Activated naive CD4-positive, alpha-beta T cell treated with anti-CD3 and anti-CD28 coated beads for 36 hours (primary cell): ENCODE data around the gene ZNF630. TPM values are rescaled to one million over a fixed set of nuclear protein-coding genes. Genes with fewer than 3 reads are reported as not detected.
"Not testable (repeated sequence)": the region's sequence is repeated elsewhere in the genome, so short reads cannot be mapped to it uniquely, and the experiment has no call there.

Experiments used
- CTCF ChIA-PET: fragments of 350-600 bp; sonication (Branson Sonifier 250); formaldehyde crosslinking; loops from one replicate; lab custom pipeline; 2021; ENCODE audit warnings: antibody characterized with exemption; lab: Charles Lee
- DNase-seq: peaks from one replicate; pipeline ENCODE4 v3.0.0-alpha.2; 2020
- H3K27ac Mint-ChIP-seq: one replicate; pipeline ENCODE4 v1.8.0; 2021; ENCODE audit warnings: mild to moderate bottlenecking, mixed read lengths
- H3K27me3 Mint-ChIP-seq: one replicate; pipeline ENCODE4 v1.8.0; 2021; ENCODE audit warnings: low read depth, mixed read lengths
- H3K36me3 Mint-ChIP-seq: one replicate; pipeline ENCODE4 v1.8.0; 2021; ENCODE audit warnings: low read depth, mixed read lengths
- H3K4me1 Mint-ChIP-seq: one replicate; pipeline ENCODE4 v1.8.0; 2021; ENCODE audit warnings: low read depth, mixed read lengths
- H3K4me3 Mint-ChIP-seq: one replicate; pipeline ENCODE4 v1.8.0; 2021; ENCODE audit warnings: mild to moderate bottlenecking, moderate library complexity, mixed read lengths
- H3K9me3 Mint-ChIP-seq: one replicate; pipeline ENCODE4 v1.8.0; 2021; ENCODE audit warnings: mixed read lengths
- intact Hi-C: fragments of 100-400 bp; cut with micrococcal nuclease; formaldehyde crosslinking; loops from one replicate; pipeline ENCODE4 v1.15.1; 2023
- total RNA-seq, 2 experiments: library from RNA; stranded (reverse); gene quantifications; one replicate each; pipeline ENCODE4 v1.2.3, GENCODE V29; 2021

Gene ZNF630
- 1 to 10 TPM; 1.3 to 1.5 TPM for total RNA-seq

- DNase-seq: peak; percentile 80
- intact Hi-C loops: no loop called here
- CTCF ChIA-PET: no interaction called here
Measured at GRCh38 chrX:48071064-48071985, at the start of gene ZNF630. TSS of gene ZNF630 (minus strand) at chrX:48071640. CDS start at chrX:48066886, 4,754 bp downstream.

GRCh38 chrX:48107717-48108116, 36.3 kb upstream of the ZNF630 start:
- H3K27me3 Mint-ChIP-seq: no peaks in the 10 kb centered on the region
- intact Hi-C loops: no loop called here
- H3K4me1 Mint-ChIP-seq: no peaks in the 10 kb centered on the region
- H3K27ac Mint-ChIP-seq: no peak overlapping the region
- no peaks in the 10 kb centered on the region for H3K9me3 Mint-ChIP-seq
- DNase-seq: no peak
- H3K36me3 Mint-ChIP-seq: no peaks in the 10 kb centered on the region
- CTCF ChIA-PET: no interaction called here
- H3K4me3 Mint-ChIP-seq: no peak overlapping the region

More at GRCh38 chrX:48071064-48071985, at the start of gene ZNF630:
- Mint-ChIP-seq H3K4me3 (peak within 1 kb of the TSS; percentile 84), H3K27me3 (no peaks in the 10 kb centered on the region), H3K4me1 (peaks cover 10% of the 10 kb centered on the region), H3K36me3 (peaks cover 2% of the 10 kb centered on the region), H3K9me3 (no peaks in the 10 kb centered on the region), H3K27ac (peak within 1 kb of the TSS; percentile 89)

GRCh38 chrX:48102874-48103374, 31.5 kb upstream of the ZNF630 start:
- CTCF ChIA-PET: no interaction called here

GRCh38 chrX:48101443-48101842, 30.0 kb upstream of the ZNF630 start:
- no peaks in the 10 kb centered on the region for H3K27me3 Mint-ChIP-seq
- H3K27ac Mint-ChIP-seq: no peak overlapping the region
- intact Hi-C loops: no loop called here
- H3K4me1 Mint-ChIP-seq: no peaks in the 10 kb centered on the region
- CTCF ChIA-PET: no interaction called here
- H3K36me3 Mint-ChIP-seq: no peaks in the 10 kb centered on the region
- no peak for DNase-seq
- H3K9me3 Mint-ChIP-seq: no peaks in the 10 kb centered on the region
- no peak overlapping the region for H3K4me3 Mint-ChIP-seq

More at GRCh38 chrX:48102874-48103374, 31.5 kb upstream of the ZNF630 start:
- intact Hi-C loops: no loop called here
- Mint-ChIP-seq H3K27me3 (no peaks in the 10 kb centered on the region), H3K36me3 (no peaks in the 10 kb centered on the region), H3K9me3 (no peaks in the 10 kb centered on the region), H3K27ac (no peak overlapping the region), H3K4me1 (no peaks in the 10 kb centered on the region), H3K4me3 (no peak overlapping the region)
- no peak for DNase-seq

GRCh38 chrX:48092558-48092957, 21.1 kb upstream of the ZNF630 start:
- H3K27ac Mint-ChIP-seq, H3K4me1 Mint-ChIP-seq, H3K36me3 Mint-ChIP-seq, intact Hi-C loops, H3K9me3 Mint-ChIP-seq, H3K27me3 Mint-ChIP-seq, CTCF ChIA-PET, DNase-seq, H3K4me3 Mint-ChIP-seq: not testable (repeated sequence)

GRCh38 chrX:48090123-48090522, 18.7 kb upstream of the ZNF630 start:
- H3K4me3 Mint-ChIP-seq: no peak overlapping the region

GRCh38 chrX:48086082-48086481, 14.6 kb upstream of the ZNF630 start:
- no peaks in the 10 kb centered on the region for H3K36me3 Mint-ChIP-seq
- no peak overlapping the region for H3K27ac Mint-ChIP-seq
- H3K9me3 Mint-ChIP-seq: no peaks in the 10 kb centered on the region
- CTCF ChIA-PET: no interaction called here
- no peaks in the 10 kb centered on the region for H3K27me3 Mint-ChIP-seq
- intact Hi-C loops: loop anchor here (10.0 kb wide), 1 partner anchor 489 kb away; the partner anchor contains the start of gene RBM3
- H3K4me1 Mint-ChIP-seq: no peaks in the 10 kb centered on the region
- no peak for DNase-seq
- no peak overlapping the region for H3K4me3 Mint-ChIP-seq

More at GRCh38 chrX:48090123-48090522, 18.7 kb upstream of the ZNF630 start:
- CTCF ChIA-PET: no interaction called here
- Mint-ChIP-seq H3K9me3 (no peaks in the 10 kb centered on the region), H3K36me3 (no peaks in the 10 kb centered on the region), H3K27me3 (no peaks in the 10 kb centered on the region), H3K4me1 (no peaks in the 10 kb centered on the region), H3K27ac (no peak overlapping the region)
- intact Hi-C loops: no loop called here
- no peak for DNase-seq

- no peak for DNase-seq
- H3K27ac Mint-ChIP-seq: no peak overlapping the region
- H3K36me3 Mint-ChIP-seq: no peaks in the 10 kb centered on the region
- H3K4me1 Mint-ChIP-seq: no peaks in the 10 kb centered on the region
- H3K27me3 Mint-ChIP-seq: no peaks in the 10 kb centered on the region
- H3K9me3 Mint-ChIP-seq: no peaks in the 10 kb centered on the region
- CTCF ChIA-PET: interaction anchor here (1.0 kb wide), 2 partner anchors 140 to 410 kb away, joined by 3 read pairs; no protein-coding TSS in a partner anchor
- no peak overlapping the region for H3K4me3 Mint-ChIP-seq
- intact Hi-C loops: loop anchor here (1.0 to 10.0 kb wide), 4 partner anchors 386 to 491 kb away; partner anchors contain the start of gene RBM3
Measured at GRCh38 chrX:48083706-48084105, 12.3 kb upstream of the ZNF630 start.

GRCh38 chrX:48083212-48083611, 11.8 kb upstream of the ZNF630 start:
- Mint-ChIP-seq H3K27ac (no peak overlapping the region), H3K27me3 (no peaks in the 10 kb centered on the region), H3K4me3 (no peak overlapping the region), H3K4me1 (no peaks in the 10 kb centered on the region), H3K9me3 (no peaks in the 10 kb centered on the region), H3K36me3 (no peaks in the 10 kb centered on the region)
- DNase-seq: peak; percentile 68
- intact Hi-C loops: loop anchor here (1.0 to 10.0 kb wide), 4 partner anchors 386 to 492 kb away; partner anchors contain the start of gene RBM3
- CTCF ChIA-PET: interaction anchor here (0.6 to 1.0 kb wide), 2 partner anchors 14 to 410 kb away, joined by 3 to 4 read pairs; no protein-coding TSS in a partner anchor

GRCh38 chrX:48076343-48076742, 4.9 kb upstream of the ZNF630 start:
- Mint-ChIP-seq H3K27me3 (no peaks in the 10 kb centered on the region), H3K4me1 (peaks cover 4% of the 10 kb centered on the region), H3K27ac (no peak overlapping the region), H3K9me3 (no peaks in the 10 kb centered on the region), H3K4me3 (no peak overlapping the region), H3K36me3 (no peaks in the 10 kb centered on the region)
- intact Hi-C loops: no loop called here
- CTCF ChIA-PET: no interaction called here
- no peak for DNase-seq

- H3K27ac Mint-ChIP-seq: no peak overlapping the region
- peaks cover 10% of the 10 kb centered on the region for H3K4me1 Mint-ChIP-seq
- peak overlapping the region; percentile 84 for H3K4me3 Mint-ChIP-seq
- CTCF ChIA-PET: no interaction called here
- intact Hi-C loops: no loop called here
- no peaks in the 10 kb centered on the region for H3K27me3 Mint-ChIP-seq
- no peaks in the 10 kb centered on the region for H3K9me3 Mint-ChIP-seq
- no peak for DNase-seq
- H3K36me3 Mint-ChIP-seq: peaks cover 2% of the 10 kb centered on the region
Measured at GRCh38 chrX:48071986-48072605, 656 bp upstream of the ZNF630 start.

- H3K4me1 Mint-ChIP-seq: peaks cover 10% of the 10 kb centered on the region
- H3K4me3 Mint-ChIP-seq: no peak overlapping the region
- intact Hi-C loops: no loop called here
- no peak overlapping the region for H3K27ac Mint-ChIP-seq
- H3K27me3 Mint-ChIP-seq: no peaks in the 10 kb centered on the region
- peaks cover 2% of the 10 kb centered on the region for H3K36me3 Mint-ChIP-seq
- no peaks in the 10 kb centered on the region for H3K9me3 Mint-ChIP-seq
- no peak for DNase-seq
- CTCF ChIA-PET: no interaction called here
Measured at GRCh38 chrX:48068096-48068887, 3.1 kb downstream of the ZNF630 start.
